ENCODE data around the gene RGS18. TPM values are rescaled to one million over a fixed set of nuclear protein-coding genes. Genes with fewer than 3 reads are reported as not detected.

Gene RGS18
- total and polyA plus RNA-seq, 9 of the 15 experiments (the other 6 are each of a cell fraction or from before 2014, with no cell fraction given): 0.03 to 0.11 (median 0.05) TPM; not detected in 5

GRCh38 chr1:192225266-192225665 lies 67.0 kb downstream of the RGS18 start:
- TF ChIP-seq HMGN3 (IDR thresholded peaks at IDR 0.05; ENCODE audit: borderline replicate concordance, extremely low read depth, insufficient read length, low read depth, low read length) (no peak), ZNF830 (CRISPR knock-in tag; IDR thresholded peaks at IDR 0.05) (no peak), CBX3 (IDR thresholded peaks at IDR 0.05; ENCODE audit: borderline replicate concordance in 1 of 2, low read length in 2 of 2) (no peak), SAP30 (IDR thresholded peaks at IDR 0.05; ENCODE audit: borderline replicate concordance, insufficient read depth, low read depth, low read length, poor library complexity, severe bottlenecking) (no peak)
- ATAC-seq (no peak), FAIRE-seq (no peak), DNase-seq (ENCODE audit: extremely low read depth in 1 of 4, low spot score in 3 of 4) (no peak)
- Histone ChIP-seq H4K20me1 (replicated peaks; ENCODE audit: control insufficient read depth, insufficient read depth, low read length) (no peaks in the 10 kb centered on the region), H3K27ac (ENCODE audit: extremely low read depth, low read depth, low read length) (no peak overlapping the region; the same call in 2 of the 3 replicates), H3K4me1 (replicated peaks in 1 of 2; ENCODE audit: control insufficient read depth in 2 of 2, insufficient read depth in 2 of 2, low read length in 2 of 2) (no peaks in the 10 kb centered on the region), H3K36me3 (ENCODE audit: control insufficient read depth, insufficient read depth, low read length) (no peaks in the 10 kb centered on the region), H3K79me2 (ENCODE audit: control insufficient read depth, insufficient read depth, low read length) (no peaks in the 10 kb centered on the region), H3K9me3 (replicated peaks; ENCODE audit: control insufficient read depth, insufficient read depth, low read depth, low read length) (no peaks in the 10 kb centered on the region; the same call in 1 of the 2 replicates), H3K9me1 (ENCODE audit: control insufficient read depth, insufficient read depth, low read length) (no peaks in the 10 kb centered on the region), H3K9ac (ENCODE audit: insufficient read depth in 1 of 2, low read depth in 2 of 2, low read length in 2 of 2) (no peak overlapping the region), H3K4me3 (no peak overlapping the region), H2AFZ (ENCODE audit: low read depth, low read length) (peak overlapping the region; percentile 62), H3K27me3 (ENCODE audit: control insufficient read depth in 2 of 2, insufficient read depth in 2 of 2, low read length in 2 of 2) (no peaks in the 10 kb centered on the region), H3K4me2 (ENCODE audit: insufficient read depth, low read length) (no peak overlapping the region)
- POLR2A ChIA-PET: no interaction called here
- no TSS peak for BruUV-seq (replicated peaks)
- in situ Hi-C loops (cut with MboI) (no loop called here), intact Hi-C loops (cut with micrococcal nuclease) (loop anchor here (5.0 kb wide), 1 partner anchor 222 kb away; no protein-coding TSS in a partner anchor)
- 41% methylated on average over 2 of the region's 2 CpGs for WGBS (ENCODE audit: insufficient coverage, low coverage, missing lambda C conversion rate)
- CTCF ChIA-PET (ENCODE audit: low intra/inter-chr PET ratio): no interaction called here

- intact Hi-C loops (cut with micrococcal nuclease): loop anchor here (5.0 kb wide), 1 partner anchor 222 kb away; no protein-coding TSS in a partner anchor
- peak; percentile 29 for FAIRE-seq
- peak overlapping the region; percentile 62 for H2AFZ ChIP-seq (ENCODE audit: low read depth, low read length)
- no peak for TF ChIP-seq NFIC (IDR thresholded peaks at IDR 0.05)
- TF ChIP-seq E2F6 (IDR thresholded peaks at IDR 0.05; ENCODE audit: borderline replicate concordance in 1 of 2, extremely low read depth in 1 of 2, insufficient read depth in 1 of 2, insufficient read length in 1 of 2, low read depth in 1 of 2, low read length in 1 of 2, poor library complexity in 1 of 2, severe bottlenecking in 1 of 2): no peak
- TF ChIP-seq ZNF398 (CRISPR knock-in tag; IDR thresholded peaks at IDR 0.05): no peak
- peak; percentile 46 for TF ChIP-seq MAFG (tag; conservative IDR thresholded peaks at IDR 0.05)
- TF ChIP-seq NFE2 (IDR thresholded peaks at IDR 0.05; ENCODE audit: low read depth): peak; percentile 28; the same call in 1 of the 2 replicates
- TF ChIP-seq RHOXF2B (CRISPR knock-in tag; conservative IDR thresholded peaks at IDR 0.05): no peak
- TF ChIP-seq HMBOX1 (IDR thresholded peaks at IDR 0.05): peak; percentile 86
- peak; percentile 58 for TF ChIP-seq ZNF316 (IDR thresholded peaks at IDR 0.05)
Observed at GRCh38 chr1:192225703-192226102, 67.4 kb downstream of the RGS18 start.

More at GRCh38 chr1:192225703-192226102, 67.4 kb downstream of the RGS18 start:
- Histone ChIP-seq H3K9me1 (ENCODE audit: control insufficient read depth, insufficient read depth, low read length) (no peaks in the 10 kb centered on the region), H3K27ac (ENCODE audit: extremely low read depth, low read depth, low read length) (no peak overlapping the region; the same call in 2 of the 3 replicates), H3K4me3 (no peak overlapping the region), H3K79me2 (ENCODE audit: control insufficient read depth, insufficient read depth, low read length) (no peaks in the 10 kb centered on the region), H3K9me3 (replicated peaks; ENCODE audit: control insufficient read depth, insufficient read depth, low read depth, low read length) (no peaks in the 10 kb centered on the region; the same call in 1 of the 2 replicates), H4K20me1 (replicated peaks; ENCODE audit: control insufficient read depth, insufficient read depth, low read length) (no peaks in the 10 kb centered on the region), H3K36me3 (ENCODE audit: control insufficient read depth, insufficient read depth, low read length) (no peaks in the 10 kb centered on the region), H3K4me1 (replicated peaks in 1 of 2; ENCODE audit: control insufficient read depth in 2 of 2, insufficient read depth in 2 of 2, low read length in 2 of 2) (no peaks in the 10 kb centered on the region), H3K4me2 (ENCODE audit: insufficient read depth, low read length) (no peak overlapping the region), H3K9ac (ENCODE audit: insufficient read depth in 1 of 2, low read depth in 2 of 2, low read length in 2 of 2) (no peak overlapping the region), H3K27me3 (ENCODE audit: control insufficient read depth in 2 of 2, insufficient read depth in 2 of 2, low read length in 2 of 2) (no peaks in the 10 kb centered on the region)
- 22% methylated on average over 3 of the region's 3 CpGs for WGBS (ENCODE audit: insufficient coverage, low coverage, missing lambda C conversion rate)
- BruUV-seq (replicated peaks): no TSS peak
- ChIA-PET CTCF (ENCODE audit: low intra/inter-chr PET ratio) (no interaction called here), POLR2A (no interaction called here)
- ATAC-seq: peak; percentile 32; the same call in 1 of the 3 replicates
- in situ Hi-C loops (cut with MboI): no loop called here
- no peak for DNase-seq (ENCODE audit: extremely low read depth in 1 of 4, low spot score in 3 of 4)
